ENCODE results near the gene HERC5. TPM values are rescaled to one million over a fixed set of nuclear protein-coding genes. Genes with fewer than 3 reads are reported as not detected.
"Not testable (repeated sequence)": the region's sequence is repeated elsewhere in the genome, so short reads cannot be mapped to it uniquely, and the experiment has no call there.

The HERC5 gene
- polyA plus RNA-seq, 1 experiment, result 0.06 TPM

- no peak for TF ChIP-seq CTCF (IDR thresholded peaks at IDR 0.05; ENCODE audit: low read depth, low read length)
- Histone ChIP-seq H3K27me3 (ENCODE audit: control insufficient read depth, insufficient read depth, low read length) (no peaks in the 10 kb centered on the region), H3K9me3 (ENCODE audit: control insufficient read depth, insufficient read depth, low read length) (no peaks in the 10 kb centered on the region), H3K27ac (ENCODE audit: low read depth, low read length) (no peak overlapping the region), H3K4me3 (ENCODE audit: low read depth, low read length) (no peak overlapping the region)
- no peak for DNase-seq (ENCODE audit: low read depth, low spot score)
- ChIA-PET POLR2A (no interaction called here), CTCF (no interaction called here)
These were observed 34.5 kb upstream of the HERC5 start for GRCh38 chr4:88422403-88422802.

GRCh38 chr4:88429401-88429800 lies 27.5 kb upstream of the HERC5 start:
- Histone ChIP-seq H3K9me3 (ENCODE audit: control insufficient read depth, insufficient read depth, low read length) (no peaks in the 10 kb centered on the region), H3K27me3 (ENCODE audit: control insufficient read depth, insufficient read depth, low read length) (no peaks in the 10 kb centered on the region), H3K4me3 (ENCODE audit: low read depth, low read length) (no peak overlapping the region), H3K27ac (ENCODE audit: low read depth, low read length) (no peak overlapping the region)
- TF ChIP-seq CTCF (IDR thresholded peaks at IDR 0.05; ENCODE audit: low read depth, low read length), result no peak
- ChIA-PET CTCF (no interaction called here), POLR2A (no interaction called here)
- no peak for DNase-seq (ENCODE audit: low read depth, low spot score)

- DNase-seq (ENCODE audit: low read depth, low spot score), result no peak
- Histone ChIP-seq H3K9me3 (ENCODE audit: control insufficient read depth, insufficient read depth, low read length) (no peaks in the 10 kb centered on the region), H3K4me3 (ENCODE audit: low read depth, low read length) (no peak overlapping the region), H3K27ac (ENCODE audit: low read depth, low read length) (no peak overlapping the region), H3K27me3 (ENCODE audit: control insufficient read depth, insufficient read depth, low read length) (no peaks in the 10 kb centered on the region)
- ChIA-PET POLR2A (no interaction called here), CTCF (interaction anchor here (0.8 kb wide), 1 partner anchor 217 kb away, joined by 3 read pairs; no protein-coding TSS in a partner anchor)
- no peak for TF ChIP-seq CTCF (IDR thresholded peaks at IDR 0.05; ENCODE audit: low read depth, low read length)
These were observed 20.8 kb upstream of the HERC5 start for GRCh38 chr4:88435987-88436693.

GRCh38 chr4:88437873-88438272 lies 19.0 kb upstream of the HERC5 start:
- POLR2A ChIA-PET, result interaction anchor here (0.7 kb wide), 1 partner anchor 190 kb away, joined by 9 read pairs; no protein-coding TSS in a partner anchor
- DNase-seq (ENCODE audit: low read depth, low spot score); H3K4me3 ChIP-seq (ENCODE audit: low read depth, low read length); H3K27me3 ChIP-seq (ENCODE audit: control insufficient read depth, insufficient read depth, low read length); H3K27ac ChIP-seq (ENCODE audit: low read depth, low read length); H3K9me3 ChIP-seq (ENCODE audit: control insufficient read depth, insufficient read depth, low read length); CTCF ChIA-PET: not testable (repeated sequence)

- no peak overlapping the region for H3K27ac ChIP-seq (ENCODE audit: low read depth, low read length)
- ChIA-PET CTCF (no interaction called here), POLR2A (no interaction called here)
- H3K9me3 ChIP-seq (ENCODE audit: control insufficient read depth, insufficient read depth, low read length), result no peaks in the 10 kb centered on the region
- no peak for TF ChIP-seq CTCF (IDR thresholded peaks at IDR 0.05; ENCODE audit: low read depth, low read length)
- H3K4me3 ChIP-seq (ENCODE audit: low read depth, low read length), result no peak overlapping the region
- DNase-seq (ENCODE audit: low read depth, low spot score), result no peak
- H3K27me3 ChIP-seq (ENCODE audit: control insufficient read depth, insufficient read depth, low read length), result no peaks in the 10 kb centered on the region
These were observed 17.7 kb upstream of the HERC5 start for GRCh38 chr4:88439161-88439760.
